GM19438 (cell line): ENCODE data around the gene CCNY.
"Not testable (repeated sequence)": the region's sequence is repeated elsewhere in the genome, so short reads cannot be mapped to it uniquely, and the experiment has no call there.

Experiments
- ATAC-seq: cut with Tn5 transposase; IDR thresholded peaks from one replicate; pipeline ENCODE4 v1.9.1; 2021; ENCODE audit warnings: low read depth; ENCODE audit not compliant: unreplicated experiment

The CCNY gene

GRCh38 chr10:35353805-35354204 is 17.5 kb downstream of the CCNY start:
- ATAC-seq, result peak; percentile 49

DNA sequence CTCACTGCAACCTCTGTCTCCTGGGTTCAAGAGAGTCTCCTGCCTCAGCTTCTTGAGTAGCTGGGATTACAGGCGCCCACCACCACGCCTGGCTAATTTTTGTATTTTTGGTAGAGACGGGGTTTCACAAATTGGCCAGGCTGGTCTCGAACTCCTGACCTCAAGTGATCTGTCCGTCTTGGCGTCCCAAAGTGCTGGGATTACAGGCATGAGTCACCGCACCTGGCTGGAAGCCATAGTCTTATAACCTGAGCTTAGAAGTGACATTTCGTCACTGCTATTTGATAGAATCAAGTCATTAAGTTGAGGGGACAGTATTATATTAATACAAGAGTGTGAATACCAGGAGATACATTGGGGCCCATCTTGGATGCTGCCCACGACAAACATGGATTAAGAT is 17.9 kb downstream of the CCNY start:
- ATAC-seq, result not testable (repeated sequence)

GRCh38 chr10:35355971-35356724 is 19.8 kb downstream of the CCNY start:
- peak; percentile 64 for ATAC-seq

GRCh38 chr10:35356725-35357092 is 20.4 kb downstream of the CCNY start:
- no peak for ATAC-seq

GRCh38 chr10:35359056-35359455 is 22.7 kb downstream of the CCNY start:
- ATAC-seq, result no peak

GRCh38 chr10:35359873-35360272 is 23.6 kb downstream of the CCNY start:
- ATAC-seq, result no peak

GRCh38 chr10:35362701-35363350 is 26.5 kb downstream of the CCNY start:
- ATAC-seq, result no peak

DNA sequence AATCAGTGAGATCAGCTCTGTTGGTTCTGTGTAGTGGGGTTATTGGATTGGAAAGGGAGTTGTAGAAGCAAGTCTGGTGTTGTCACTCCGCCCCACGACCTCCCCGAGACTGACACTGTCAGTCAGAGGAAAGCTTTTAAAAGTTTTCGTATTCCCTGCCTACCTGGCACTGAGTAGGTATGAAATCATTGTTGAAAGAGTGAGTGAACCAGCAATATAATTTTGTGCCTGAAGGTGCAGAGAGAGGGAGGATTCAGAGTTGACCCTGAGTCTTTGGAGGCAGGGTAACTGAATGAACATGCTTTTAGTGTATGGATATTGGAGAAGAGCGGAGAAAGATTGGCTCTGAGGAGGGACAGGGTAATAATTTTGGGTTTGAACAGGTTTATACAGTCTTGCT is 27.3 kb downstream of the CCNY start:
- no peak for ATAC-seq

DNA sequence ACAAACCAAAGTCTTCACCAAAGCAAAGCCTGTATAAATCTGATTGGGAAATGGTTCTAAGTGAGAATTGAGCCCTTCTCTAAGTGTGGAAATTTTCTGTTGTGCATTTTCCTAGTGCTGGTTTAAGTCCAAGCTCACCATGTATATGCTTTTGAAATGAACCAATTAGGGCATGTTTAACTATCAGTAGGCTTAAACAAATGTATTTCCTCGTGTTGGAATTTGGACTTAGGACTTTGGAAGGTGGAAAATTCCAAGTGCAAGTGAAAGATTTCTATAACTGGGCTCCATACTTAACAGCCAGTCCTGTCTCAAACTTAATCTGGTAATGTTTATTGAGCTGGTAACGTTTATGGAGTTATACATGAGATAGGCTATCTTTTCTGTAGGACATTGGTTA is 28.5 kb downstream of the CCNY start:
- no peak for ATAC-seq

DNA sequence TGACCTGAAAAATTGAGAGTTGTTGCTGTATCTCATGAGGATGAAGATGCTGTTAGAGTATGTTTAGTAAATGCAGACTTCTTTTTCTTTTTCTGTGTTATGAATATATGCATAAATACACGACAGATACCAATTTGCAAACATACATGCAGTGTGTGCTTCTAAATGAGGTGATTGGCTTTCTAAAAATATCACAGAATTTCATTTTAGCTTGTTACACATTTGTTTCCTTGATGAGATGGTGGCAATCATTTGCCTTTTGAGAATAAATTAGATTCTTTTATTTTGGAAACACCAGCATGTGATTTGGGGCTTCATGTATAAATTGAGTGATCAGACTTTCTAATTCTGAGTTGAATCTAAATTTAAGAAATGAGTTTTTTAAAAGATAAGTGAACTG is 29.7 kb downstream of the CCNY start:
- ATAC-seq, result no peak

DNA sequence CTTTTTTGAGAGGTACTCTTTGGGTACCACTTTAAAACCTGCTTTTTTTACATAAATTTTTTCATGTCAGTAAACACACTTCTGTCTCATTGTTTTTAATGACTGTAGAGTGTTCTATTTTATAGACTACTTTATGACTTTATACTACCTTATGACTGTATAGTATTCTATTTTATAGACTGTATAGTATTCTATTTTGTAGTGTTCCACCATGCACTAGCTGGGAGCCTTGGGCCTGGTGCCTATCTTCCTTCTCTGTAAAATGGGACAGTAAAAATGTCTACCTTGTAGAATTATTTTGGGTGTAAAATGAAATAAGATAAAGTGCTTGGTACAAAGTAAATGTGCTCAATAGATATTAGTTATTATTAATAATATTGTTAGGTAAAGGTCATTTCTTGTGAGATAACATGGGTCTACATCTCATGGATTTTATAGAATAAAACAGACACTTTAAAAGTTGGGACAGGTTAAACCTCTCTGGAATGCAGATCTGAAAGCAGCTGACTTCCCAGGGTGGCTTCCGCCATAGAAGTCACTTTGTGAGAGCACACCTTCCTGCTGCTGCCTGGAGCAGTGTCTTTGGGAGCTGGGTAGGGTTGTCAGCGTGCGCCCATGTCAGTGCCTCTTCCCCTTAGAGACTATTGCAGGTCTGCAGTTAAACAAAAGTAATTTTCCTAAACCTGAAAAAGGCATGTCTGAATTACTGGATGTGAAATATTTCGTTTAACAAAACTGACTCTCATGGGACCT is 31.0 kb downstream of the CCNY start:
- ATAC-seq, result no peak

DNA sequence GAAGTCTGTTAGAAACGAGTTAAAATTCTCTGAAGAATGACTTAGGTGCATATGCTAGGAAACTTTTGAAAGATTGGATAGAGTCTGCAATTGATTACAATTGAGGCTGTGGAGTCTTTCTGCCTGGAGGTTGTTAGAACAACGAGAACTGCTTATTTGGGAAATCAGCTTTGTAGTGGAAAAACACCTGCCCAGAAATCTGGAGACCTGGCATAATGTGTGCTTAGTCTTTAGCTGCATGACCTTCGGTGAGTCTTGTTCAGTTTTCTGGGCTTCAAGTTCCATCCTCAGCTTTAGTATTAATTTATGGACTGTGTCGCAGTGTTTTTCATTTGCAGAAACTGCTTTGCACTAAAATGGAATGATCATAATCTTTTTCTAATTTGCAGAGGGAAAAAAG is 31.7 kb downstream of the CCNY start:
- no peak for ATAC-seq

- no peak for ATAC-seq
Observed at GRCh38 chr10:35368485-35369048, 32.3 kb downstream of the CCNY start.

DNA sequence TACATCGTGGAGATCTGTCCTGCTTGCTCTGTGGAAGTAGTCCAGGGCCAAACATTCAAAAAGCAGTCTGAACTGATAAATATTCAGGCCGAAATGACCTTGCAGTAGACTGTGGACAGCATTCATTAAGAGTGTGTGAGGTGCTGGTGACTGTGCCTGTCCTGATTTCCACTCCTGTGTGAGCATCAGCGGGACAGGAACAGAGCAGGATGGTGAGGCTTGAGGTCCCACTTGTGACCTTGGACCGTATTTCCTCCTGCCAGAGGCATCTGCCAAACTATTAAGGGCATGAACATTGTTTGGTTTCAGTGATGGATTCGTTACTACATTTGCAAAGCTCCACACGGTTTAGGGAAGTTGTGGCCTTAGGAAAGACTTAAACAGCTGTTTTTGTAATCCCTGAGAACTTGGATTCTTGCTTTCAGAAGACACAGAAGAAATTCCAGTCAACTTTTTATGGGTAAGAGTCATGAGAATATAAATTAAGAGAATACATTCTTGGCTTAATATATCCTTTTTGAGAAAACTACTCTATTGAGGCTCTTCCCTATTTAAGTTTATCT is 32.8 kb downstream of the CCNY start:
- ATAC-seq, result no peak

GRCh38 chr10:35371731-35372130 is 35.4 kb downstream of the CCNY start:
- no peak for ATAC-seq

DNA sequence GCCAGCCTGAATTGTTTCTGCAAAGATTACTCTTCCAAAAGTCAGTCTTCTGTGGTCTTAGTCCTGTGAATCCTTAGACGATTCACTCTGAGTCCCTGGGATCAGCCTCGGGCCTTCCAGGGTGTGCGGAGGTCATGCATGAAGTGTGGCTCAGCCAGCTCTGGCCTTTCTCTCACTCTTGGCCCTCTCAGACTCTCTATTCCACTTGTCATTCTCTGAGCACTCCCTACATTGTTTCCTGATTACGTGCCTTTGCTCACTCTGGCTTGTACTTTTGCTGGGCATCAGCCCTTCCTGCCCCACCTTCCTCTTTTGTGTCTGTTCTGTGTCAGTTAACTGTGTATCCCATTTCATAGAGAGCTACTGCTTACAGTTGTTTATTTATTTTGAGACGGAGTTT is 36.0 kb downstream of the CCNY start:
- no peak for ATAC-seq

DNA sequence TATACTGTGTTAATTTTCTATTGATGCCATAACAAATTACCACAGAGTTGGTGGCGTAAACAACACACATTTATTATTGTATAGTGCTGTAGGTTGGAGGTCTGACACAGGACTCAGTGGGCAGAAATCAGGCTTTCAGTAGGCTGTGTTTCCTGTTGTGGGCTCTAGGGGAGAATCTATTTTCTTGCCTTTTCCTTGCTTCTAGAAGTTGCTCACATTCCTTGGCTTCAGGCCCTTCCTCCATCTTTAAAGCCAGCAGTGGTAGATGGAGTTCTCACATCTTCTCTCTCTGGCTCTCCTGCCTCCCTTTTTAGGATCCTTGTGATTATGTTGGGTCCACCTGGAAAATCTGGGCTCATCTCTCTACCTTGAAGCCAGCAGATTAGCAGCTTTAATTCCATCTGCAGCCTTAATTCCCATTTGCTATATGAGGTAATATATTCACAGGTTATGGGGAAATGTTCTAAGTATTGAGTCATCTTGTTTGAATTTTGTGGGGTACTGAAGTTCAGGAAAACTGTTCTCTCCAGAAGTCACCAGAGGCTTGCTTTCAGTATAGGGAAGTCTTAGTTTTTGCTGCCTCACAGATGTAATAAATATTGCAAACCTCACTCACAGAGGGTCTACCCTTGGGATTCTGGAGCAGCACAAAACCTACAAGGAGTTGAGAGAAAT is 38.9 kb downstream of the CCNY start:
- ATAC-seq, result no peak

DNA sequence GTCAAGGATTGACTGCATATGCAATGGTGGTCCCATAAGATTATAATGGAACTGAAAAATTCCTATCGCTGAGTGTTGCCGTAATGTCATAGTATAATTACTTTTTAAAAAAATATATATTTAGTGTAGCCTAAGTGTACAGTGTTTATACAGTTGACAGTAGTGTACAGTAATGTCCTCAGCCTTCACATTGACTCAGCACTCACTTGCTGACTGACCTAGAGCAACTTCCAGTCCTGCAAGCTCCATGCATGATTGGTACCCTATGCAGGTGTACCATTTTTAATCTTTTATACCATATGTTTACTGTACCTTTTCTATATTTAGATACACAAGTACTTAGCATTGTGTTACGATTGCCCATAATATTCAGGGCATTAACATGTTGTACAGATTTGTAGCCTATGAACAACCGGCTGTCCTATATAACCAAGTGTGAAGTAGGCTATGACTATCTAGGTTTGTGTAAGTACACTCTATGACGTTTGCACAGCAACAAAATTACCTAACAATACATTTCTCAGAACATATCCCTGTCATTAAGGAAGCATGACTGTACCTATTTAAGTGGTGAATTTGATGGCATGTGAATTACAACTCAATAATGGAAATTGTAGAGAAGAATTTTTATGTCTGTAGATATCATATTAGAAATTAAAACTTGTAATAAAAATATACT is 40.9 kb downstream of the CCNY start:
- ATAC-seq, result no peak

- ATAC-seq, result peak; percentile 40
Observed at GRCh38 chr10:35378541-35379210, 42.4 kb downstream of the CCNY start.
